Kidney glomerular epithelial cell (primary cell): ENCODE data around the gene OXTR.

Experiments
- DNase-seq: peaks from one replicate; lab custom pipeline; 2025; lab: John Stamatoyannopoulos, UW

The OXTR gene

GRCh38 chr3:8712045-8712907, 57.1 kb downstream of the OXTR start:
- no peak for DNase-seq

GRCh38 chr3:8709801-8710507, 59.5 kb downstream of the OXTR start:
- DNase-seq, result no peak

- DNase-seq, result no peak
Observed at GRCh38 chr3:8709287-8709686, 60.1 kb downstream of the OXTR start.

GRCh38 chr3:8705575-8705974, 63.8 kb downstream of the OXTR start:
- no peak for DNase-seq

- DNase-seq, result no peak
Observed at GRCh38 chr3:8702560-8702959, 66.9 kb downstream of the OXTR start.
